Measurements from ENCODE around the gene SMG7. TPM values are rescaled to one million over a fixed set of nuclear protein-coding genes. Genes with fewer than 3 reads are reported as not detected.

The SMG7 gene
- total and polyA plus RNA-seq, 2 of the 4 experiments (the other 2 are of a cell fraction): 18.1 to 22.6 TPM

DNA sequence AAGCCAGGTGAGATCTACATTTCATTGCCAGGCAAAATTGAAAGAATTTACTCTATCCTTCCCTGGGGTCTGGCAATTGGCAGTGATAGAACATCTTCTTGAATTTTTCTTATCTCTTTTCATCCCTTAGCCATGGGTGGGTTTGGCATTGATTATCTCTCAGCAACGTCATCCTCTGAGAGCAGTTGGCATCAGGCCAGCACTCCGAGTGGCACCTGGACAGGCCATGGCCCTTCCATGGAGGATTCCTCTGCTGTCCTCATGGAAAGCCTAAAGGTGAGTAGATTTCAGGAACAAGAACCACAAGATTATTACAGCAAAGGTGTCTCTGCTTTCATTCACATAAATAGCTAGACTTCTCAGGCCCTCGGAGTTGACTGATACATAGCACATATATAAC, 78.6 kb downstream of the SMG7 start:
- Histone ChIP-seq H3K4me2 (ENCODE audit: low read depth, low read length) (no peak overlapping the region), H3K27ac (ENCODE audit: insufficient read depth, low read length) (no peak overlapping the region), H3K36me3 (ENCODE audit: control insufficient read depth, insufficient read depth, low read length) (peaks cover 32% of the 10 kb centered on the region), H3K4ac (ENCODE audit: low read depth, low read length) (no peak overlapping the region), H2BK15ac (ENCODE audit: low read depth, low read length) (no peak overlapping the region), H3K9me3 (ENCODE audit: control insufficient read depth, insufficient read depth, low read length) (no peaks in the 10 kb centered on the region), H3K79me1 (ENCODE audit: low read depth in 1 of 2, low read length in 2 of 2) (no peaks in the 10 kb centered on the region; a peak in 1 of 4 replicates), H3K4me1 (ENCODE audit: control insufficient read depth, insufficient read depth, low read length) (peaks cover 3% of the 10 kb centered on the region), H3K14ac (replicated peaks; ENCODE audit: low read depth, low read length) (no peak overlapping the region), H3K23ac (ENCODE audit: low read depth, low read length) (no peak overlapping the region), H2AK5ac (ENCODE audit: low read depth, low read length) (no peak overlapping the region), H3K4me3 (ENCODE audit: insufficient read depth, low read depth, low read length) (no peak overlapping the region), H2BK5ac (ENCODE audit: low read depth, low read length, poor library complexity, severe bottlenecking) (no peak overlapping the region), H4K20me1 (ENCODE audit: insufficient read depth, low read length) (no peaks in the 10 kb centered on the region), H4K91ac (ENCODE audit: insufficient read depth, low read depth, low read length) (no peak overlapping the region), H2BK20ac (ENCODE audit: low read depth, low read length) (no peak overlapping the region), H2BK120ac (ENCODE audit: low read depth, low read length) (no peak overlapping the region), H3K18ac (ENCODE audit: low read depth, low read length) (no peak overlapping the region), H2AK9ac (replicated peaks; ENCODE audit: low read depth, low read length, poor library complexity) (no peak overlapping the region), H3K56ac (ENCODE audit: extremely low read depth, insufficient read depth, low read length) (no peak overlapping the region), H3K9ac (ENCODE audit: low read depth, low read length) (no peak overlapping the region), H4K8ac (ENCODE audit: low read depth in 2 of 2, low read length in 2 of 2) (no peak overlapping the region), H2AFZ (replicated peaks; ENCODE audit: low read length, poor library complexity) (no peak overlapping the region), H4K5ac (ENCODE audit: low read depth, low read length) (no peak overlapping the region), H3K27me3 (ENCODE audit: control insufficient read depth, insufficient read depth, low read length) (no peaks in the 10 kb centered on the region), H3K9me1 (ENCODE audit: insufficient read depth, low read length) (no peaks in the 10 kb centered on the region; the same call in 1 of the 2 replicates)
- ATAC-seq (ENCODE audit: low read depth) (no peak), DNase-seq (no peak)
- POLR2A ChIA-PET (ENCODE audit: unreplicated experiment): no interaction called here
- CTCF ChIA-PET: no interaction called here
- dilution Hi-C loops (cut with HindIII; ENCODE audit: low sequenced_read_pairs, unreplicated experiment) (no loop called here), intact Hi-C loops (cut with micrococcal nuclease) (loop anchor here (2.0 to 5.0 kb wide), 2 partner anchors 34 to 72 kb away; no protein-coding TSS in a partner anchor), in situ Hi-C loops (cut with MboI; ENCODE audit: low sequenced_read_pairs) (no loop called here)
- BruUV-seq (replicated peaks): no TSS peak
- no CpG with 5 or more reads among the region's 3 CpGs for WGBS, 2 experiments (ENCODE audit: extremely low coverage in 2 of 2, insufficient read length in 1 of 2)
- no peak for TF ChIP-seq MAZ (IDR thresholded peaks at IDR 0.05; ENCODE audit: borderline replicate concordance, low read depth, low read length)
- TF ChIP-seq BHLHE40 (IDR thresholded peaks at IDR 0.05; ENCODE audit: low read depth, low read length): no peak
- no peak for TF ChIP-seq POLR2A (IDR thresholded peaks at IDR 0.05; ENCODE audit: low read depth, low read length)

Measured in IMR-90 (cell line).